ENCODE data around the gene USP8.
"Not testable (repeated sequence)": the region's sequence is repeated elsewhere in the genome, so short reads cannot be mapped to it uniquely, and the experiment has no call there.

DNA sequence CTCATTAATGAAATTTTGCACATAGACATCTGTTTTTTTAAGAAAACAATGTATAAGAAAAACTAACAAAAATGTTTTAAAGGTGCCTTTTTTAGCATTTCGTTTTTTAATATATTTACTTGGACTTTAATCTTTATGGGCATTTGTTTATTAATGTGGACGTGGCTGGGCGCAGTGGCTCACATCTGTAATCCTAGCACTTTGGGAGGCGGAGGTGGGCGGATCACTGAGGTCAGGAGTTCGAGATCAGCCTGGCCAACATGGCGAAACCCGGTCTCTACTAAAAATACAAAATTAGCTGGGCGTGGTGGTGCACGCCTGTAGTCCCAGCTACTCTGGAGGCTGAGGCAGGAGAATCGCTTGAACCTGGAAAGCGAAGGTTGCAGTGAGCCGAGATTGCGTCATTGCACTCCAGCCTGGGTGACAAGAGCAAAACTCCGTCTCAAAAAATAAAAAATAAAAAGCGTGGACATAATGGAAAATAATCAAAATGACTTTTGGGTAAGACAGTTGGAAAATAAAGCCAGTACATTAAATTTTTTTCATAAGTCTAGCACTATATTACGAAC is 1.6 kb downstream of the USP8 start:
- not testable (repeated sequence) for TF ChIP-seq POLR2AphosphoS5 (IDR thresholded peaks at IDR 0.05; ENCODE audit: borderline replicate concordance, low read depth, low read length); EZH2 (IDR thresholded peaks at IDR 0.05)

Data from SK-N-MC (cell line).